Naive B cell (primary cell): ENCODE data around the gene FAM13A. TPM values are rescaled to one million over a fixed set of nuclear protein-coding genes. Genes with fewer than 3 reads are reported as not detected.
A peak's percentile ranks its signal among the peaks of the same experiment; 100 is the strongest.

Experiments used
- ATAC-seq, 2 donors: fragments of 150-1000 bp; cut with Tn5 transposase; 2 replicates each; pipeline ENCODE4 v1.10.0; 2021; ENCODE audit warnings: low read depth in 2 of 2, mild to moderate bottlenecking in 2 of 2, moderate library complexity in 2 of 2
- DNase-seq: peaks from one replicate; pipeline ENCODE4 v3.0.0; 2022
- H3K27ac Mint-ChIP-seq, 6 donors: one replicate each; pipeline ENCODE4 v1.8.0; 2020 to 2022; ENCODE audit warnings: mild to moderate bottlenecking in 6 of 6, mixed read lengths in 6 of 6, moderate library complexity in 5 of 6, inconsistent platforms in 2 of 6
- H3K27me3 Mint-ChIP-seq, 3 donors: one replicate each; pipeline ENCODE4 v1.8.0; 2021 to 2022; ENCODE audit warnings: mixed read lengths in 3 of 3, mild to moderate bottlenecking in 1 of 3
- H3K36me3 Mint-ChIP-seq, 2 donors: one replicate each; pipeline ENCODE4 v1.8.0; 2020 to 2022; ENCODE audit warnings: mixed read lengths in 2 of 2, inconsistent platforms in 1 of 2, mild to moderate bottlenecking in 1 of 2
- H3K4me1 Mint-ChIP-seq, 3 donors: one replicate each; pipeline ENCODE4 v1.8.0; 2020 to 2022; ENCODE audit warnings: mixed read lengths in 3 of 3, inconsistent platforms in 1 of 3, mild to moderate bottlenecking in 1 of 3, moderate library complexity in 1 of 3
- H3K4me3 Mint-ChIP-seq, 8 donors: one replicate each; pipeline ENCODE4 v1.8.0; 2020 to 2022; ENCODE audit warnings: mild to moderate bottlenecking in 8 of 8, mixed read lengths in 8 of 8, moderate library complexity in 8 of 8, inconsistent platforms in 2 of 8
- H3K9me3 Mint-ChIP-seq, 7 donors: one replicate each; pipeline ENCODE4 v1.8.0; 2020 to 2022; ENCODE audit warnings: mixed read lengths in 7 of 7, mild to moderate bottlenecking in 5 of 7, inconsistent platforms in 2 of 7, moderate library complexity in 1 of 7
- polyA plus RNA-seq, 6 donors: library from polyadenylated mRNA; unstranded; fragments of 300-500 nt; fragmentation: Illumina TruSeq; gene quantifications; one replicate each; pipeline ENCODE4 v1.2.3, GENCODE V29; 2021; ENCODE audit warnings: low read depth in 6 of 6

FAM13A gene
- polyA plus RNA-seq, 6 donors from 2014 or later = 0.41 to 1.8 (median 0.61) TPM

DNA sequence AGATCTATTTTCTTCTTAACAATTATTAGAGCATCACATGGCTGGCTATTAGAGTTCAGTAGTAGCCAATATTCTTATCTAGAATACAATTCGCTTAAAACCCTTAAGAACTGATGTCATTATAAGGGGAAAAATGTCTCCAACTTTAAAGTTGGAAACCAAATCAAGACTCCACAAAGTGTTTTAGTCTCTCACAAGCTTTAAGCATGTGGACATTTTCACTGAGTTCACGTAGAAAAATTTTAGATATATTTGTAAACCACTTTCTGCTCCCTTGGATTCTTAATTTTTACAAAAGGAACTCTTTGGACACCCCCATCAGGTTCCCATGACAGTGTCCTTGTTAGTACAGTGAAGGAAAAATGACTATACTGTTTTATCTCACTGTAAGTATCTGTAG is 235.5 kb downstream of the FAM13A start:
- no peak overlapping the region for H3K4me3 Mint-ChIP-seq
- no peak for ATAC-seq
- H3K27me3 Mint-ChIP-seq = no peaks in the 10 kb centered on the region

DNA sequence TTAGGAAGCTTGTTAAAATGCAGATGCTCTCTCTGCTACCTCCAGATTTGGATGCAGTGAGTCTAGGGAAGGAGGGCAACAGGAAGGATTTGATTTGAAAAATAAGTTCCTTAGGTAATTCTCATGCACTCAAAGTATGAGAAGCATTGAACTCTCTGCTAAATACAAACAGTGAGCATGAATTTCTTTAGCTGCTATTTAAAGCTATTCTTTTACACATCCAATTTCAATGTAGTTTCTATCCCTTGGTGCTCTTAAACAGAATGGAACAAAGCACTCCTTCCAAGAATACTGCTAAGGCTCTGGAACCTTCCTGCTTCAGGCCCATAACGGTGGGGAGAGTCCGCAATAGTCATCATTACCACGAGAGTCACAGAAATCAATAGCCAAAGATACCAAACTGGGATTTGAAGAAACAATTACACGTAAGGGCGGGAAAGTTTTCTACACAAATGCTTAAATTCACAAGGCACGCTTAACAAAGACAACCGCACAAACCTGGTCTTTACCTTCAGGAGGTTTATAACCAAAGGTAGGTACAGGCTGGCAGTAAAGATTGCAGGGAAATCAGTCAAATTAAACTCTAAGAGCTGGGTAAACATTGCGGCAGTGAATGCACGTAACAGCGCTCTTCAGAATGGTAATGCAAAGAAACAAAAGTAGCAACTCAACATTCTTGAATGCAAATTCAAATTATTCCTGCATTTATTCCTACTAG is 236.1 kb downstream of the FAM13A start:
- Mint-ChIP-seq H3K27ac (no peak overlapping the region), H3K27me3 (no peaks in the 10 kb centered on the region), H3K36me3 (no peaks in the 10 kb centered on the region), H3K4me3 (no peak overlapping the region), H3K4me1 (peaks cover 5 to 13% (median 9%) of the 10 kb centered on the region in 3 donors), H3K9me3 (no peaks in the 10 kb centered on the region)
- DNase-seq (no peak), ATAC-seq (no peak)

More for the DNA sequence above, 235.5 kb downstream of the FAM13A start:
- Mint-ChIP-seq H3K27ac (no peak overlapping the region), H3K4me1 (peaks cover 5 to 13% (median 9%) of the 10 kb centered on the region in 3 donors), H3K9me3 (no peaks in the 10 kb centered on the region), H3K36me3 (no peaks in the 10 kb centered on the region)
- no peak for DNase-seq

DNA sequence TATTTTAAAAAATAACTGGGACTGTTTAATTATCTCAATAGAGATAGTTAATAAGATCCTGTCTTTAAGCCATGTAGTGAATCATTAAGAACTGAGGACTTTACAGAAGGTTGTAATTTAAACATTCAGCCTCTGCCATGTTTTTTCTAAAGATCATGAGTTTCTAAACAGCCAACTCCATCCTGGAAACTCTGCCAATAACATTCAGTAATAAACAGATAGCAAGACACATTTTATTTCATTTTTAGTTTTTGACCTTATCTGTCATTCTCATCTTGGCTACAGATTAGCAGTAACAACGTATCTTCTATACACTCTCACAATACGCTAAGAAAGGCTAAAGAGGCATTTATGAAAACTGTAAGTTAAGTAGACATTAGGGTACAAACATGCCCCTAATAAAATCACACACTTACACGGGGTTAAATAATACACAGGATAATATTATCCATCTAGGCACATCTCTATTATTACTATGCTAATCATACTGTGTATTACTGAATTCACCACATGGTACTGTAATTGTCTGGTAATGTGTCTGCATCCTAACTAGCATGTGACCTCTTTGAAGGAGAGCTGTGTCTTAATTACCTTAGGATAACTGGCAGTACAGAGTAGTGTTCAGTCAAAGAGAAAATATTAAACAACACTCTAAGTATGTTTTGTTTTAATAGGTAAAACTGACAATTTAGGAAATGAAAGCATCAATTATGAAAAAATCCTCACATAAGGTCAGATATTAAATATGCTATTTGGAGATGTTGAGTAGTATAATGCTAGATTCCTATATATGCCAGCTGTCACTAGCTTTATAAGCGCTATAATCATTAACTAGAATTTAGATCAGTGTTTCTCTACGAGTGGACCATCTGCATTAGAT is 236.9 kb downstream of the FAM13A start:
- H3K27me3 Mint-ChIP-seq = no peaks in the 10 kb centered on the region
- peaks cover 5 to 13% (median 9%) of the 10 kb centered on the region in 3 donors for H3K4me1 Mint-ChIP-seq
- DNase-seq (no peak), ATAC-seq (no peak)
- H3K36me3 Mint-ChIP-seq = no peaks in the 10 kb centered on the region
- no peak overlapping the region for H3K27ac Mint-ChIP-seq
- no peak overlapping the region for H3K4me3 Mint-ChIP-seq
- H3K9me3 Mint-ChIP-seq = no peaks in the 10 kb centered on the region

DNA sequence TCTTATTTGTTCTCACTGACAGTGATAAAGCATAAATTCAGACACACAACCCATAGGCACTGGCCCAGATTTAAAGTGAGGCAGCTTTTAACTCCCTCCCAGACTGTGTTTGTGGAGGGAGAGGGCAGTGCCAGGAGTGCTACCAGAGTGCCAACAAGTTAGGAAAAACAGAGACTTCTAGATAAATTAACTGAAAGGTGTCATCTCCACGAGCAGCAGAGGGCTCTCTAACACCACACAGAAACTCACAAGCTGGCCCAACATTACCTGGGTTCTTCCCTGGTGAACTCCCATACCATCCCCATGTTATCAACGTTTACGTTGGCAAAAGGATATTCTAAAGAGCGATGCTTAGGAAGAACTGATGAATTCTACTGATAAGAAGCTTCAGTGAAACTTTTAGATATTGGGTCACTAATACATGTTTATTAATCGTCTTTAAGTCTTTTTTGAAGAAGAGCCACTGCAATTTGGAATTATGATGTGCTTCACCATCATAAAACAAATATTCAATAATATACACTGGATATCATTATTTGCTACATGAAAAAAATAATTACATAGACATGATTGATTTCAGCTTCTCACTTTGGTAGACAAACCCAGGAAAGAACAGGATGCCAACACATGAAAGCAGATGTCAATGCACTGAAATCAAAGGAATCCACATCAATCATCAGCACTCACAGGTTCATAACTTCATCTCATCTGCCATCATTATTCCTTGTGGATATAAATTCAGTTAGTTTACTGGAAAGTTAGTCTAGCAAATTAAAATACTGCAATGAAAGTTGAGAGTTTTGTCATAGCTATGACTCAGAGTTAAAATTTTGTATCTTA is 238.1 kb downstream of the FAM13A start:
- H3K36me3 Mint-ChIP-seq = no peaks in the 10 kb centered on the region
- peak overlapping the region in 1 of 6 donors; percentile 71 for H3K27ac Mint-ChIP-seq
- no peaks in the 10 kb centered on the region for H3K9me3 Mint-ChIP-seq
- H3K4me1 Mint-ChIP-seq = peaks cover 5 to 13% (median 9%) of the 10 kb centered on the region in 3 donors
- no peak overlapping the region for H3K4me3 Mint-ChIP-seq
- ATAC-seq = no peak
- DNase-seq = peak; percentile 6
- H3K27me3 Mint-ChIP-seq = no peaks in the 10 kb centered on the region

DNA sequence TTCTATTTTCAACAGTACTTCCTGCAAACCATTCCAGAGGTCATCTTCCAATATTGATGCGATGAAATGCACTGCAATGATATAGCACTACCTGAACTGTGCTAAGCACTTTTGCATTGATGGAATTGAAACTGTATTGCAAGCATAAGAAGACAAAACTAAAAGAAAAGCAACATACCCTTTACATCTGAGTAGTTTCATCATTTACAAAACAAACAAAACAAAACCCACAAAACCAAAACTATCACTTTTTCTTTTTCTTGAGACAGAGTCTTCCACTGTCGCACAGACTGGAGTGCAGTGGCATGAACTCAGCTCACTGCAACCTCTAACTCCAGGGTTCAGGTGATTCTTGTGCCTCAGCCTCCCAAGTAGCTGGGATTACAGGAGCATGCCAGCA is 239.2 kb downstream of the FAM13A start:
- H3K27ac Mint-ChIP-seq = no peak overlapping the region
- no peaks in the 10 kb centered on the region for H3K9me3 Mint-ChIP-seq
- H3K36me3 Mint-ChIP-seq = no peaks in the 10 kb centered on the region
- ATAC-seq = no peak
- H3K4me1 Mint-ChIP-seq = peaks cover 0 to 2% (median 0%) of the 10 kb centered on the region in 3 donors
- H3K27me3 Mint-ChIP-seq = no peaks in the 10 kb centered on the region
- no peak overlapping the region for H3K4me3 Mint-ChIP-seq
- no peak for DNase-seq

DNA sequence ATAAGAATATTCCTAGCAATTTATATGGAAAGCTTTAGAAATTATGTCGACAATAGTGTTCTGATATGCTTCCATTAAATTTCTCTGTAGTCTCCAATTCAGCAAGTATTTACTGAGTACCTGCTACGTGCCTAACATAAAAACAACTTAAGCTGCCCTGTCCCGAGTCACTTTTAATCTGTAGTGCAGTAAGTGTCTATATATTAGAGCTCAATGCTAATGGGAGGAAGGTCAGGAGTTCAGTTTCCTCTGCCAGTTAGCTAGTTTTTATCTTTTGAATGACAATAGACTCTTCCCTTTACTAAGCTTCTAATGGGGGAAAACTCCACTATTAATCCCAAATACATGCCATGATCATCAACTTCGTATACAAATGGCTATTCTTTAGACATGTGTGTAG is 240.6 kb downstream of the FAM13A start:
- H3K4me1 Mint-ChIP-seq = no peaks in the 10 kb centered on the region
- H3K27ac Mint-ChIP-seq = no peak overlapping the region
- H3K4me3 Mint-ChIP-seq = no peak overlapping the region
- no peaks in the 10 kb centered on the region for H3K27me3 Mint-ChIP-seq
- no peak for ATAC-seq
- H3K9me3 Mint-ChIP-seq = no peaks in the 10 kb centered on the region
- no peaks in the 10 kb centered on the region for H3K36me3 Mint-ChIP-seq
- DNase-seq = no peak

DNA sequence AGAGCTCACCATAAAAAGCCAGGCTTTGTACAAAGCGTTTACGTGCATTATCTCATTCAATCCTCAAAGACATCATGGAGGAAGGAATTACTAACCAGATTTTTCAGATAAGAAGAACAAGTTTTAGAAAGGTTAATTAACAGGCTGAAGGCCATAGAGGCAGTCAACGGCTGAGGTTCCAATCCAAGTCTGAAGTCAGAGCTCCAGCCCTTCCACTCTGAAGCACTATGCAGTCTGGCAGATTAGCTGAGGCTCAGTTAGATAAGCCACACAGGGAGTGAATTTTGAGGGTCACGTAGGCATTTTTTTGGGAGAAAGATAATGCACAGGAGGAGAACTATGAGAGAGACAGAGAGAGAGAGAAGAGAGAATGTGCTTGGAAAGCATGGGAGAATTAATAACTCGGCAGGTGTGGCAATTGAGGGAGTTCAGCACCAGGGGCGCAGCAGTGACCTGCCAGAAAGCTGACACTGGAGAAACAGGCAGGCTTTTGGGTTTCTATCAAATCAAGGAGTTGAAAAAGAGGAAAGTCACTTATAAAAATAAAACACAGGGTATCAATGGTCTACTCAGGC is 242.9 kb downstream of the FAM13A start:
- H3K27me3 Mint-ChIP-seq = no peaks in the 10 kb centered on the region
- H3K4me1 Mint-ChIP-seq = no peaks in the 10 kb centered on the region
- no peaks in the 10 kb centered on the region for H3K36me3 Mint-ChIP-seq
- H3K9me3 Mint-ChIP-seq = no peaks in the 10 kb centered on the region
- DNase-seq (no peak), ATAC-seq (no peak)
- H3K27ac Mint-ChIP-seq = no peak overlapping the region
- no peak overlapping the region for H3K4me3 Mint-ChIP-seq

DNA sequence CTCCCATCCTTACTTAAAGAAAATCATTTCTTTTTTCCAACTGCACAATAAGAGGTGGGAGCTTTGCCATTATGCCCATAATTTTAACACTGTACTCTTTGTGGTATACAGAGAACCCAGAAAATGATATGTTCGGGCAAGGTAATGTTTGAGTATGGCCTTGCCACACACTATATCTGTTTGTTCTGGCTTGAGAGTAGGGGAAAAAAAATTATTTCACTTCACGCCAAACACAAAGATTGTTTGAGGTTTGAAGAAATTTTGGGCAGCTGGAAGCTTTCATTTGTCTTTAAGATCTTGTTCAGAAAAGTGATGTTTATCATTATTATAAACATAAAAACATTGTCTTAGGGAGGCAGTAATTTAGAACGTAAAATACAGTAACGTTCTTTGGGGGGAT is 244.0 kb downstream of the FAM13A start:
- ATAC-seq (no peak), DNase-seq (no peak)
- Mint-ChIP-seq H3K36me3 (no peaks in the 10 kb centered on the region), H3K4me3 (no peak overlapping the region), H3K27ac (no peak overlapping the region), H3K4me1 (no peaks in the 10 kb centered on the region), H3K27me3 (no peaks in the 10 kb centered on the region), H3K9me3 (no peaks in the 10 kb centered on the region)

DNA sequence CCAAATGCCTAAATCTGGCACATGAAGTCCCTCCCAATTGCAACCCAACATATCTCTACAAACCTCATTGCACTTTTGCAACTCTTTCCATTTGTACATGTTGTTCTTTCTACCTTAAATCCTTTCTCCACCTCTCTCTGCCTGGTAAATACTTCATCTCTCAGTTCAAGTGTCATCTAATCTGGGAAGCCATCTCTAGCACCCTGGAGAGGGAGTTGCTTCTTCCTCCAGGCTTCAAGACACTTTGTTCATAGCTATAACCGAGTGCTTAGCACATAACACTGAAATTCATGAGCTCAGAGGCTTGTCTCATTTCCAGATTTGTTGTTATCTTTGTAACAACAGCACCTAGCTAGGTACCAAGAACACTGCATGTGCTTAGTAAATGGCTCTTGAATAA is 244.6 kb downstream of the FAM13A start:
- peak overlapping the region in 1 of 6 donors; percentile 35 for H3K27ac Mint-ChIP-seq
- no peak overlapping the region for H3K4me3 Mint-ChIP-seq

DNA sequence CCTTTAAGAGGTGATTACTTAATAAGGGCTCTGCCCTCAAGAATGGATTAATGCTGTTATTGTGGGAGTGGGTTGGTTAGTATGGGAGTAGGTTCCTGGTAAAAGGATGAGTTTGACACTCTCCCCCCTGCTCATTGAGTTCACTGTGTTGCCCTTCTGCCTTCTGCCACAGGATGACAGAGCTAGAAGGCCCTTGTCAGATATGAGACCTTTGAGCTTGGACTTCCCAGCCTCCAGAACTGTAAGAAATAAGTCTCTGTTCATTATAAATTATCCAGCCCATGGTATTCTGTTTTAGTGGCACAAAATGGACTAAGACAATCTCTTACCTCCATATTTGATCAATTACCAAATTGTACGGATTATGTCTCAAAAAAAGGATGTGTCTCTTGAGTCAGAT is 245.1 kb downstream of the FAM13A start:
- Mint-ChIP-seq H3K36me3 (no peaks in the 10 kb centered on the region), H3K4me1 (no peaks in the 10 kb centered on the region)

More for the DNA sequence above, 244.6 kb downstream of the FAM13A start:
- H3K4me1 Mint-ChIP-seq = no peaks in the 10 kb centered on the region
- H3K27me3 Mint-ChIP-seq = no peaks in the 10 kb centered on the region
- DNase-seq (no peak), ATAC-seq (no peak)
- no peaks in the 10 kb centered on the region for H3K9me3 Mint-ChIP-seq
- H3K36me3 Mint-ChIP-seq = no peaks in the 10 kb centered on the region

DNA sequence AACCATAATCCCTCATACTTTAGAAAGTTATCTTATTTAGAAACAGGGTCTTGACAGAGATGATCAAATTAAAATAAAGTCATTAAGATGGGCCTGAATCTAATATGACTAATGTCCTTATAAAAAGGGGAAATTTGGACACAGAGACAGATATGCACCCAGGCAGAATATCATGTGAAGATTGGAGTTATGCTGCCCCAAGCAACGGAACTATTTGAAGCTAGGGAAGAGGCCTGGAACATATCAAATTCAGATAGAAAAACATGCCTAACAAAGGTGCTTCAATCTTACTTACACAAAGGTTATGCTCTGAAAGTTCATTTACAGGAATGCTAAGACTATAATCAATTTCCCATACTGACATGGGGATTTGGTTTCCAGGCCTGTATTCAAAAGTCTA is 246.7 kb downstream of the FAM13A start:
- DNase-seq = no peak
- Mint-ChIP-seq H3K4me1 (no peaks in the 10 kb centered on the region), H3K9me3 (no peaks in the 10 kb centered on the region), H3K36me3 (no peaks in the 10 kb centered on the region), H3K4me3 (no peak overlapping the region), H3K27ac (no peak overlapping the region), H3K27me3 (no peaks in the 10 kb centered on the region)
- no peak for ATAC-seq

More for the DNA sequence above, 245.1 kb downstream of the FAM13A start:
- no peak overlapping the region for H3K4me3 Mint-ChIP-seq
- ATAC-seq = no peak
- peak overlapping the region in 1 of 6 donors; percentile 3 for H3K27ac Mint-ChIP-seq
- H3K9me3 Mint-ChIP-seq = no peaks in the 10 kb centered on the region
- DNase-seq = no peak
- H3K27me3 Mint-ChIP-seq = no peaks in the 10 kb centered on the region

DNA sequence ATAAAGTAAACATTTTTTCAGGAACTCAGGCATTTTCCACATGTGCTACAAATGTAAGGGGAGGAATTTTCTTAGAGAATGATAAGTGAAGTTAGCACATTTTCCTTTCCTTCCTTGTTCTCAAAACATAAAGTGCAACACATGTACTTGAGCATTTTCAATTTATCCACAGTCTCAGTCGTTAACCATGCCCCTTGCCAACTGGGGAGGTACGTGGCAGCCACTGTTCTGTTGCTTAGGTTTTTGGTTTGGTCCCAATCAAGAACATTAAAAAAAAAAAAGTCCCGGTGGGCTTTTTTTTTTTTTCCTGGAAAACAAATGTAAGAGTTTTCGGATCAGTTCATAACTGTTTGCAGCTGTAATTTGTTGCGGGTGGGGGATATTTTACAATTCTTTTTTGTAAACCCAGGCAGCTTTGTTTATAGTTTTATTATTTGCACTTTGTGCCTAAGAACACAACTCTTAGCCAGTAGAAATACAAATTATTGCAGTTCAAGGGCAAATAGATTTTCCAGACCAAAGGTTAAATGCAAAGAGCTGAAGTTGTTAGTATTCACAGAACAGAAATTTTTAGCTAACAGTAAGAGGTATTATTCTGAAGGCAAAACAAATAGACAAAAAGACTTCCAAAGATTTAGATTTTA is 247.3 kb downstream of the FAM13A start:
- no peaks in the 10 kb centered on the region for H3K27me3 Mint-ChIP-seq
- no peaks in the 10 kb centered on the region for H3K9me3 Mint-ChIP-seq
- no peak overlapping the region for H3K4me3 Mint-ChIP-seq
- no peaks in the 10 kb centered on the region for H3K36me3 Mint-ChIP-seq
- no peak overlapping the region for H3K27ac Mint-ChIP-seq
- ATAC-seq (no peak), DNase-seq (no peak)
- no peaks in the 10 kb centered on the region for H3K4me1 Mint-ChIP-seq

DNA sequence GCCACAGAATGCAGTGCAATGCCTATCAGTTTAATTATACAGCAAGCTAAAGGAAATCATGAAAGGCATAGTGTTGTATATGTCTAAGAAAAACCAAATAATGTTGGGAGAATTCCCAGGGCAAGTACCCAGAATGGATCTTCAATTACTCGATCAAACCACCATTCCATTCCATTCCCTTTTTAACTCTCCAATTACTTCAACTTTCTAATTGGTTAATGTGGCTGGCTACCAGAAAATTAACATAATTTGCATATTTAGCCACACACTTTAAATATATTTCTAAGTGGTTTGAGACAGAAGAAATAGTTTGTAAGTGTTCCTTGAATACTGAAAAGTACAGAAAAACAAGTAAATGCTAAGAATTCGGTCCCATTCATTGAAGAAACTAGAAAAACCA is 247.9 kb downstream of the FAM13A start:
- H3K4me1 Mint-ChIP-seq = no peaks in the 10 kb centered on the region
- no peaks in the 10 kb centered on the region for H3K27me3 Mint-ChIP-seq
- DNase-seq = no peak
- no peaks in the 10 kb centered on the region for H3K9me3 Mint-ChIP-seq
- H3K4me3 Mint-ChIP-seq = no peak overlapping the region
- ATAC-seq = no peak
- no peaks in the 10 kb centered on the region for H3K36me3 Mint-ChIP-seq
- no peak overlapping the region for H3K27ac Mint-ChIP-seq
